ENCODE measurements around the gene NHLH1. TPM values are rescaled to one million over a fixed set of nuclear protein-coding genes. Genes with fewer than 3 reads are reported as not detected.

The NHLH1 gene
- total and polyA plus RNA-seq, 10 of the 15 experiments (the other 5 are each of a cell fraction or from before 2014, with no cell fraction given), result 0.22 to 0.98 (median 0.43) TPM; not detected in 1

DNA sequence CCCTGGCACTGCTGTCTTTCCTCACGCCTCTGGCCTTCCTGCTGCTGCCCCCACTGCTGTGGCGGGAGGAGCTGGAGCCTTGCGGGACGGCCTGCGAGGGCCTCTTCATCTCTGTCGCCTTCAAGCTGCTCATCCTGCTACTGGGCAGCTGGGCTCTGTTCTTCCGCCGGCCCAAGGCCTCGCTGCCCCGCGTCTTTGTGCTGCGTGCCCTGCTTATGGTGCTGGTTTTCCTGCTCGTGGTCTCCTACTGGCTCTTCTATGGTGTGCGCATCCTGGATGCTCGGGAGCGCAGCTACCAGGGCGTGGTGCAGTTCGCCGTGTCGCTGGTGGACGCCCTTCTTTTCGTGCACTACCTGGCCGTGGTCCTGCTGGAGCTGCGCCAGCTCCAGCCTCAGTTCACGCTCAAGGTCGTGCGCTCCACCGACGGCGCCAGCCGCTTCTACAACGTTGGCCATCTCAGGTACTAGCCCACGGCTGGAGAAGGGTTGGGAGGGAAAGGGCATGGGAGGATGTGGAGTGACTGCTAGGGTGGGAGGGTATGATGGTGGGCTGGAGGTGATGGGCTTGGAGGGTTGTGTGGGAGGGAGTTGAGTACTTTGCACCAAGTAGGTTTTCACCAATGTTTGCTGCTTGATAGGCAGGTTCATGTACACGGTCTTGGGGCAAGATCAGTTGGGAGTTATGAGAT, 52.4 kb downstream of the NHLH1 start (continued):
- TF ChIP-seq EZH2 (IDR thresholded peaks at IDR 0.05; ENCODE audit: borderline replicate concordance, control insufficient read depth, low read depth, low read length), result no peak
- TF ChIP-seq, protein P1, sequence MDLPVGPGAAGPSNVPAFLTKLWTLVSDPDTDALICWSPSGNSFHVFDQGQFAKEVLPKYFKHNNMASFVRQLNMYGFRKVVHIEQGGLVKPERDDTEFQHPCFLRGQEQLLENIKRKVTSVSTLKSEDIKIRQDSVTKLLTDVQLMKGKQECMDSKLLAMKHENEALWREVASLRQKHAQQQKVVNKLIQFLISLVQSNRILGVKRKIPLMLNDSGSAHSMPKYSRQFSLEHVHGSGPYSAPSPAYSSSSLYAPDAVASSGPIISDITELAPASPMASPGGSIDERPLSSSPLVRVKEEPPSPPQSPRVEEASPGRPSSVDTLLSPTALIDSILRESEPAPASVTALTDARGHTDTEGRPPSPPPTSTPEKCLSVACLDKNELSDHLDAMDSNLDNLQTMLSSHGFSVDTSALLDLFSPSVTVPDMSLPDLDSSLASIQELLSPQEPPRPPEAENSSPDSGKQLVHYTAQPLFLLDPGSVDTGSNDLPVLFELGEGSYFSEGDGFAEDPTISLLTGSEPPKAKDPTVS (IDR thresholded peaks at IDR 0.05; ENCODE audit: low read depth, low read length), result no peak
- no peak for TF ChIP-seq NFYB (IDR thresholded peaks at IDR 0.05; ENCODE audit: insufficient read depth, low read depth, low read length)

DNA sequence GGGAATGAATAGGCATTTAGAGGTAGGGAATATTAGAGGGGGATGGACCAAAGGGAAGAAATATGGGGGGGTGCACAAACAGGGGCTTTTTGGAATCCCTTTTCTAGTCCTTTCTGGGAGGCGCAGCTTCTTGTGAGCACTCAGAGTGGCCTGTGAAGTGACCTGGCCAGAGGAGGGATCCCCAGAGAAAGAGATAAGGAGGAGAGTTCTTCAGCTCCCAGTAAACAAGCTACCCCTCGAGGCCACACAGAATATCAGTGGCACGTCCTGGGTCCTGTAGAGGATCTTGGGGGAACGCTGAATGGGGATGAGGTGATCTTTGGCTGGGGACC, 52.9 kb downstream of the NHLH1 start:
- no peak for ATAC-seq
- no peak for FAIRE-seq
- H3K79me2 ChIP-seq (ENCODE audit: control insufficient read depth, insufficient read depth, low read length), result no peaks in the 10 kb centered on the region
- RAD21 ChIA-PET (ENCODE audit: unreplicated experiment), result interaction anchor here (0.5 kb wide), 1 partner anchor 104 kb away, joined by 3 read pairs; no protein-coding TSS in a partner anchor
- no peaks in the 10 kb centered on the region for H3K36me3 ChIP-seq (ENCODE audit: control insufficient read depth in 2 of 2, insufficient read depth in 2 of 2, low read length in 1 of 2)
- no peaks in the 10 kb centered on the region for H4K20me1 ChIP-seq (ENCODE audit: control insufficient read depth, insufficient read depth)
- intact Hi-C loops (cut with micrococcal nuclease; ENCODE audit: unreplicated experiment) (no loop called here), in situ Hi-C loops (cut with MboI) (loop anchor here (25.0 kb wide), 1 partner anchor 542 kb away; the partner anchor contains the start of gene ITLN2)
- 21% methylated on average over 4 of the region's 4 CpGs for whole genome bisulfite sequencing (ENCODE audit: insufficient coverage, insufficient replicate concordance, low lambda C conversion rate, missing lambda C conversion rate)
- no peak overlapping the region for H2AFZ ChIP-seq (ENCODE audit: control insufficient read depth, low read depth, low read length)
- H3K4me1 ChIP-seq (ENCODE audit: control insufficient read depth, insufficient read depth, low read length), result no peaks in the 10 kb centered on the region
- no peak overlapping the region for H3K27ac ChIP-seq (ENCODE audit: control insufficient read depth, insufficient read depth)
- no peaks in the 10 kb centered on the region for H3K9me3 ChIP-seq (replicated peaks; ENCODE audit: control insufficient read depth, insufficient read depth, low read length)
- SMC1A ChIA-PET (ENCODE audit: uncharacterized antibody, unreplicated experiment), result interaction anchor here (1.2 kb wide), 1 partner anchor 9 kb away, joined by 5 read pairs; no protein-coding TSS in a partner anchor
- no peak overlapping the region for H3K9ac ChIP-seq (ENCODE audit: control insufficient read depth, insufficient read depth, low read length)
- BruUV-seq (replicated peaks), result no TSS peak
- H3K27me3 ChIP-seq (replicated peaks in 1 of 2; ENCODE audit: control insufficient read depth in 2 of 2, insufficient read depth in 2 of 2, low read length in 1 of 2), result no peaks in the 10 kb centered on the region
- CTCF ChIA-PET, result interaction anchor here (0.5 to 0.8 kb wide), 3 partner anchors 23 to 187 kb away, joined by 3 read pairs; no protein-coding TSS in a partner anchor
- POLR2A ChIA-PET, result no interaction called here
- no peak for DNase-seq (ENCODE audit: low read depth, low spot score)
- H3K4me2 ChIP-seq (ENCODE audit: control insufficient read depth, insufficient read depth), result no peak overlapping the region
- H3K4me3 ChIP-seq, result no peak overlapping the region
- TF ChIP-seq, protein P2, sequence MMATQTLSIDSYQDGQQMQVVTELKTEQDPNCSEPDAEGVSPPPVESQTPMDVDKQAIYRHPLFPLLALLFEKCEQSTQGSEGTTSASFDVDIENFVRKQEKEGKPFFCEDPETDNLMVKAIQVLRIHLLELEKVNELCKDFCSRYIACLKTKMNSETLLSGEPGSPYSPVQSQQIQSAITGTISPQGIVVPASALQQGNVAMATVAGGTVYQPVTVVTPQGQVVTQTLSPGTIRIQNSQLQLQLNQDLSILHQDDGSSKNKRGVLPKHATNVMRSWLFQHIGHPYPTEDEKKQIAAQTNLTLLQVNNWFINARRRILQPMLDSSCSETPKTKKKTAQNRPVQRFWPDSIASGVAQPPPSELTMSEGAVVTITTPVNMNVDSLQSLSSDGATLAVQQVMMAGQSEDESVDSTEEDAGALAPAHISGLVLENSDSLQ (IDR thresholded peaks at IDR 0.05), result no peak
- TF ChIP-seq, protein P3, sequence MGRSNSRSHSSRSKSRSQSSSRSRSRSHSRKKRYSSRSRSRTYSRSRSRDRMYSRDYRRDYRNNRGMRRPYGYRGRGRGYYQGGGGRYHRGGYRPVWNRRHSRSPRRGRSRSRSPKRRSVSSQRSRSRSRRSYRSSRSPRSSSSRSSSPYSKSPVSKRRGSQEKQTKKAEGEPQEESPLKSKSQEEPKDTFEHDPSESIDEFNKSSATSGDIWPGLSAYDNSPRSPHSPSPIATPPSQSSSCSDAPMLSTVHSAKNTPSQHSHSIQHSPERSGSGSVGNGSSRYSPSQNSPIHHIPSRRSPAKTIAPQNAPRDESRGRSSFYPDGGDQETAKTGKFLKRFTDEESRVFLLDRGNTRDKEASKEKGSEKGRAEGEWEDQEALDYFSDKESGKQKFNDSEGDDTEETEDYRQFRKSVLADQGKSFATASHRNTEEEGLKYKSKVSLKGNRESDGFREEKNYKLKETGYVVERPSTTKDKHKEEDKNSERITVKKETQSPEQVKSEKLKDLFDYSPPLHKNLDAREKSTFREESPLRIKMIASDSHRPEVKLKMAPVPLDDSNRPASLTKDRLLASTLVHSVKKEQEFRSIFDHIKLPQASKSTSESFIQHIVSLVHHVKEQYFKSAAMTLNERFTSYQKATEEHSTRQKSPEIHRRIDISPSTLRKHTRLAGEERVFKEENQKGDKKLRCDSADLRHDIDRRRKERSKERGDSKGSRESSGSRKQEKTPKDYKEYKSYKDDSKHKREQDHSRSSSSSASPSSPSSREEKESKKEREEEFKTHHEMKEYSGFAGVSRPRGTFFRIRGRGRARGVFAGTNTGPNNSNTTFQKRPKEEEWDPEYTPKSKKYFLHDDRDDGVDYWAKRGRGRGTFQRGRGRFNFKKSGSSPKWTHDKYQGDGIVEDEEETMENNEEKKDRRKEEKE (IDR thresholded peaks at IDR 0.05), result no peak
- TF ChIP-seq ZNF207 (IDR thresholded peaks at IDR 0.05; ENCODE audit: borderline replicate concordance) (no peak), PAX8 (IDR thresholded peaks at IDR 0.05) (no peak), CREM (IDR thresholded peaks at IDR 0.05; ENCODE audit: low read depth) (no peak)
- TF ChIP-seq, protein P4, sequence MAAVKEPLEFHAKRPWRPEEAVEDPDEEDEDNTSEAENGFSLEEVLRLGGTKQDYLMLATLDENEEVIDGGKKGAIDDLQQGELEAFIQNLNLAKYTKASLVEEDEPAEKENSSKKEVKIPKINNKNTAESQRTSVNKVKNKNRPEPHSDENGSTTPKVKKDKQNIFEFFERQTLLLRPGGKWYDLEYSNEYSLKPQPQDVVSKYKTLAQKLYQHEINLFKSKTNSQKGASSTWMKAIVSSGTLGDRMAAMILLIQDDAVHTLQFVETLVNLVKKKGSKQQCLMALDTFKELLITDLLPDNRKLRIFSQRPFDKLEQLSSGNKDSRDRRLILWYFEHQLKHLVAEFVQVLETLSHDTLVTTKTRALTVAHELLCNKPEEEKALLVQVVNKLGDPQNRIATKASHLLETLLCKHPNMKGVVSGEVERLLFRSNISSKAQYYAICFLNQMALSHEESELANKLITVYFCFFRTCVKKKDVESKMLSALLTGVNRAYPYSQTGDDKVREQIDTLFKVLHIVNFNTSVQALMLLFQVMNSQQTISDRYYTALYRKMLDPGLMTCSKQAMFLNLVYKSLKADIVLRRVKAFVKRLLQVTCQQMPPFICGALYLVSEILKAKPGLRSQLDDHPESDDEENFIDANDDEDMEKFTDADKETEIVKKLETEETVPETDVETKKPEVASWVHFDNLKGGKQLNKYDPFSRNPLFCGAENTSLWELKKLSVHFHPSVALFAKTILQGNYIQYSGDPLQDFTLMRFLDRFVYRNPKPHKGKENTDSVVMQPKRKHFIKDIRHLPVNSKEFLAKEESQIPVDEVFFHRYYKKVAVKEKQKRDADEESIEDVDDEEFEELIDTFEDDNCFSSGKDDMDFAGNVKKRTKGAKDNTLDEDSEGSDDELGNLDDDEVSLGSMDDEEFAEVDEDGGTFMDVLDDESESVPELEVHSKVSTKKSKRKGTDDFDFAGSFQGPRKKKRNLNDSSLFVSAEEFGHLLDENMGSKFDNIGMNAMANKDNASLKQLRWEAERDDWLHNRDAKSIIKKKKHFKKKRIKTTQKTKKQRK (IDR thresholded peaks at IDR 0.05; ENCODE audit: low read depth, low read length), result no peak
- TF ChIP-seq, protein P1 (IDR thresholded peaks at IDR 0.05; ENCODE audit: low read depth, low read length), result no peak
